Superior temporal gyrus (tissue), 1 donor: ENCODE measurements around the gene KDR.

ENCODE experiments used
- DNase-seq: peaks from one replicate; pipeline ENCODE4 v3.0.0-alpha.2; 2016; ENCODE audit errors: extremely low spot score

The KDR gene

DNA sequence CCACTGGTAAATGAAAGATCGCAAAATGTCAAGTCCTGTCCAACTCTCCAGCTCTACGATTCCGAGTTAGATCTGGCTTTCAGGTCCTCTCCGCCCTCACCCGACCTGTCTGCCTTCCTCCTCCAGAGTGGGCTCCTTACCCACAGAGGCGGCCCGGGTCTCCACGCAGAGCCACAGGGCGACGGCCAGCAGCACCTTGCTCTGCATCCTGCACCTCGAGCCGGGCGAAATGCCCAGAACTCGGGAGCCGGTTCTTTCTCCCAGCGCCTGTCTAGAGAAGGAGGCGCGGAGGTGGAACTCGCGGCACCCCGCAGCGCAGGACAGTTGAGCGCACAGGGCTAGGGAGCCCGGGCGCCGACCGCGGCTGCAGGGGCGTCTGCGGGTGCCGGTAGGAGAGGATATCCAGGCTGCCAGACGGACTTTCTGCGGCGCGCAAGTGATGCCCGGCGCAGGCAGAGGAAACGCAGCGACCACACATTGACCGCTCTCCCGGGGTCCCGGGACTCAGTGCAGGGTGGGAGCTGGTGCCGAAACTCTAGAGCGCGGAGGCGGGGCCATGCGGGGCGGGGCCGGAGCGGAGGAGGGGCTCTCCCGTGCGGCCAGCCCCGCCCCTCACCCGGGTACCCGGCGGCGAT is at the start of gene KDR:
Gene KDR (minus strand): TSS at position 509 of the 635 bp plus-strand sequence. CDS start 302 bp downstream, at position 207.
- no peak for DNase-seq

DNA sequence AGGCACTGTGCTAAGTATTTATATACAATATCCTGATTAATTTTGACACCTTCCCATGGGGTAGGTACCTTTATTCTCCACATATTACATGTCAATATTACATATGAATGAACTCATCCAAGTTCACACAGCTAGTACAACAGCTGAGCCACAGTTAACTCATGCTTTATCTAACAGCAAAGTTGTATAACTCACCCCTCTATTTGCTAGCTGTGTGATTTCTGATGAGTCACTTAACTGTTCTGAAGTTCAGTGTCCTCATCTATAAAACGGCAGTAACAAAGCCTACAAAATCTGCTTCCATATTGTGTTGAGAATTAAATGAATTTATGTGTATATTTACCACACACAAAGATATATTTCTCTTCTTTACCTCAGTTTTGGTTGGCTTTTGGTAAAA is 48.2 kb upstream of the KDR start:
- DNase-seq, result no peak

DNA sequence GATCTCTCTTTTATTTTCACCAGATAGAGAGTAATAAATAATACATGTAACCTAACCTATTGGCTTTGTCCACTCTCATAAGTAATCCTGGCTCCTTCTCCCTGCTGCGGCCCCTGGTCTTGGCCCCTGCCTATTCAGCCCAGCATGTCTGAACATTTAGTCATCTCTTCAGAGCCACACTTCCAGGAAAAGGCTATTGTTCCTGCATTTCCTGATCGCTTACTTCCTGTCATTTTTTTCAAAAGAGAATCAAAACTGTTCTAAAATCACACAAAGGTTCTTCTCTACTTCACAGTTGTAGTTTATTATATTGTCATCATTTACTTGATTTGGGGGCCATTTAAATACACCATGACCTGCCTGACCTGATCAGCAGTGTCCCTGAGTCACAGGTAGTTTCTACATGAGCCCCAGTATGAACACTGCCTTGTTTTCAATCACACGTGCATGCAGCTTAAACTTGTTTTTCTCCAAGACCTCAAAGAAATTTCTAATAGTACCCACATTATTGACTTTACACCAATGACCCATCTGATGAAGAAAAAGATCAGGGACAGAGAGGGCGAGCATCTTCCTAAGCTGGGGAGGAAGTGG is 47.4 kb upstream of the KDR start:
- DNase-seq, result no peak

DNA sequence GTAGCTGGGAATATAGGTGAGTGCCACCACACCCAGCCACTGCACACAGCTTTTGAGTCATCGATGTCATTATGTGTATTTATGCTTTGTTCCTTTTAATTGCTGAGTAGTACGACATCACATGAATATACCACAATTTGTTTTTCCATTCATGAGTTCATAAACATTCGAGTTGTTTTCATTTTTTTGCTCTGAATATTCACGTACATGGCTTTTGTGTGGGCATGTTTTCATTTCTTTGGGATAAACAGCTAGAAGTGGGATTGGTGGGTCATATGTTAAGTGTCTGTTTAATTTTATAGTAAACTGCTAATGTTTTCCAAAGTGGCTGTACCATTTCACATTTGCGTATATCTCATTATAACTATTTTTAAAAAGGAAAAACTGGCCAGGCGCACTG is 45.1 kb upstream of the KDR start:
- DNase-seq, result no peak

DNA sequence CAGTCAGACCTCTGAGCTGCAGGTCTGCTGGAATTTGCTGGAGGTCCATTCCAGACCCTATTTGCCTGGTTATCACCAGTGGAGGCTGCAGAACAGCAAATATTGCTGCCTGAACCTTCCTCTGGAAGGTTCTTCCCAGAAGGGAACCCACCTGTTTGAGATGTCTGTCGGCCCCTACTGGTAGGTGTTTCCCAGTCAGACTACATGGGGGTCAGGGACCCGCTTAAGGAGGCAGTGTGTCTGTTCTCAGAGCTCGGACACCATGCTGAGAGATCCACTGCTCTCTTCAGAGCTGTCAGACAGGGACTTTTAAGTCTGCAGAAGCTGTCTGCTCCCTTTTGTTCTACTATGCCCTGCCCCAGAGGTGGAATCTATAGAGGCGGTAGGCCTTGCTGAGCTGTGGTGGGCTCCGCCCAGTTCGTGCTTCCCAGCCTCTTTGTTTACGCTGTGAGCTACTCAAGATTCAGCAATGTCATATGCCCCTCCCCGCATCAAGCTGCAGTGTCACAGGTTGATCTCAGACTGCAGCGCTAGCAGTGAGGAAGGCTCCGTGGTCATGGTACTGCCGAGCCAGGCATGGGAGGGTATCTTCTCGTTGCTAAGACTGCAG is 44.1 kb upstream of the KDR start:
- no peak for DNase-seq

DNA sequence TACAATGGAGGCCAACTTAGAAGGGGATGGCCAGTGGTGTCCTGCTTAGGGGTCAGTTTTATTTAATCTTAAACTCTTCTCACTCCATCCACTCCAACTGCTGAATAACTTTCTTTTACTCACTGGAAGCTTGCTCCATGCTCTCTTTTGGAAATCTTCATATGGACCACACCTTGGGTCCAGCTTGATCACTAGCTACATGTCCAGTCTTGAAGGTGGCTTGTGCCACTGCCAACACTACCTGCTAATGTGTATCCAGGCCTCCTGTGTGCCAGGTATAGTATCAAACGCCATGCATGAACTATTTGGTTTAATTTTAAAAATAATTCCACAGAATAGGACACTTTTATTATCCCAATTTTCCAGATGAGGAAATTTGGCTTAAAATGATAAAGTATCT is 37.0 kb upstream of the KDR start:
- no peak for DNase-seq

DNA sequence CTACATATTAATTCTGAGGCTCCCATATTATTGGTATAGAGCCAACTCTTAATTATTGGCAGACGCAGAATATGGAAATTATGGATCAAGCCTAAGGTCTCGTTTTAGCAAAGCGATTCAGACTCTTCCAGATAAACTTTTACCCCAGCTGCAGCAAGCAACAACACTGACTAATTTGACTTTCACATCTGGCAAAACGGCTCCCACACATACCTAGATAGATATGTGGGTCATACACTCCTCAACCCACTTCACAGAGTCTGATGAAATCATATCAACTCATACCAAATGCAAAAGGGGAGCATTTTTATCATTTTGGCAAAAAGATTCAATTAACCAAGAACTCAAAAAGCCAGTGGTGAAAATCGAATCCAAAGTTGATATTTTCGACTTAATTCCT is 36.3 kb upstream of the KDR start:
- no peak for DNase-seq

DNA sequence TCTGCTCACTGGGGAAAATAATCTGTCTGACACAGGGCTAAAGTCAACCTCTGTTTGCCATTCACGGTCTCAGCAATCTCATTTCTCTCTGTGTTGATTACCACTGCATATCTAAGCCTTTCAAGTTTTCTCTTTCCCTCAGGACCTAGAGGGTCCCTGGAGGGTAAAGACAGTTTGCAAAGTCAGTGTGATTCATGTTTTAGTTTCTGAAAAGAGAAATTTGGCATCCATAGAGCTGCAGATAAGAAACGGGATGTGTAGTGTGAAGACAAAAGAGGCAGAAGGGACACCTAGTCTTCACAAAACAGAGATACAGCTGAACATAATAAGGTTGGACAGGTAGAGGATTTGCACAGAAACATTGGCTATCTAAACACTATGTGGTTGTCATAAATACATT is 34.5 kb upstream of the KDR start:
- no peak for DNase-seq

DNA sequence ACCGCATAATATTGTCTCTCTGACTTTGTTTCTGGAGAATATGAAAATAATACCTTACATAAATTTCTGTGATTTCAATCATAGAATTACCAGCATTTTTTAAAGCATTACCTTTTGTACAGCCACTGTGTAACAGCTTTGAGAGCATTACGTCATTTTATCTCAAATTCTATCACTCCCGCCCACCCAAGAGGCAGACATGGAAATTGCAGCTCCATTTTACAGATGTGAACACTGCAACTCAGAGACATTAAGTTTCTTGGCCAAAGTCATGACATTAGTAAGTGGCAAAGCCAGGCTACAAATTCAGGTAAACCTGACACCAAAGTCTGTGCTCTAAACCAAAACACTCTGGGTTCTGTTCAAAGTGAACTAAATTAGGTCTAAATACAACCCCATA is 33.6 kb upstream of the KDR start:
- no peak for DNase-seq

DNA sequence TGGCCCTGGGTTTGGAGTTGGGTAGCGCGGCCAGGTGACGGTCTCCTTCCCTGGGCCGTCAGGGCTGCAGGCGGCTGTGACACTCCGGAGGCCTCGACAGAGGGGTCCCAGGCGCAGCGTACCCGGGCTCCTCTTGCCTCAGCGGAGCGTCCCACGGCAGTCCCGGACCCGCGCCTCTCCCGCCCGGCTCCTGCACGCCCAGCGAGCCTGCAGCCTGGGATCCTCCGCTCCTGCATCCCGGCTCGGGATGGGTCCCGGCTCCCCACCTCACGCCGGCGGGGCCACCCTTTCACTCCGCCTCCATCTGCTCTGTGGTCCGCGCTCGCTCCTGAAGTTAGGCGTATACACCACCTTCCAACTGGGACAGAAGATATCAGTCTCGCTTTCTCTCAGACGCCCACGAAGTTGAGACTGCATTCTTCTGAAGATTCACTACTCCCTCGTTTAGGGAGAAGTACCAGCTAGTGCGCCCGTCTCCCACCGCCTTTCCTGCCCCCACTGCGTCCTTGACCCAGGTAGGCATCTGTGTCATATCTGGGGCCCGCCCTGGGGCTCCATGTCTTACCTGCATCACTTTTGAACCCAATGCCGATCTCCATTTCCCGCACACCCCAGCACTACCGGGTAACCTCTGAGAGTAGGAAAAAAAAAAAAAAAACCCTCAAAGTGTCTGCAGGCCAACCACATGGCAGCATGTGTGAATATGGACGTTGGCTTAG is 32.3 kb upstream of the KDR start:
- no peak for DNase-seq

DNA sequence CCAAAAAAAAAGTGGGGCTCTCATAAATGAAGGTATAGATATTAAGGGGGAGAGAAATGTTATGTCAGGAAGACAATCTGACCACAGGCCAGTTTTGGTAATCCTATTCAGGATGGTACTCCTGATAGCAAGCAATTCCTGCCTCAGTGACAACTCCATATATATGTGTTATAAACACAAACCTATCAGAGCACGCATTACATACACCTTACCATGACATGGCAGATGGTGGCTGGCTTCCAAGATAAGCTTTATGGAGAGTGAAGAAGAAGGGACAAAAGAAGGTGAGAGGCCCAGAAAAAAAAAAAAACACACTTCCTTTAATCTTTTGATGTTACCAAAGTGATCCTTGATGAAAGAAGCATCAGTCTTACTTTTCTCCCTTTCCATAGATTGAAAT is 29.5 kb upstream of the KDR start:
- DNase-seq, result no peak

DNA sequence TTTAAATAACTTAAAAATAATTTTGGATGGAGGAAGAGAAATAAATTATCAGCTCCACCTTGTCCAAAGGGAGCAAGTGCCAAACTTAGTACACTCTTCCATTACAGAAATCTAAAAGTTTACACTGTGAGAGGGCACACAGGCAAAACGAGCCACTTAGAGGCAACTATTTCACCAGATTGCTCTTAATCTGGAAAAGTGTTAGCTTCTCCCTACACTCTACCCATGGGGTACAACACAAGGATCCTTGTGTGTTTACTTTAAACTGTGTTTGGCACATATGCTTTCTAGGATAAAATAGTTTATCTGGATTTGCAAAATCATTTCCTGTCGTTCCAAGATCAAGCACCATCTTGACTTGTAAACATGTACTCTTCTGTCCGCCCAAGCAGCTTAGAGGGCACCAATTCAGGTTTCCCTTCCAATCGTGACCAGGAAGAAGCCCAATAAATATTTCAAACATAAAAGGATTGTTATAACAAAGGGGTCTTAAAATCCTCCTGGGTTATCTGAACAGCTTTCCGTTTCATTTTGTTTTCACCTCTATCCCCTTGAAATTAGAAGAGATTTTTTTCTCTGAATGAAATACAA is 29.0 kb upstream of the KDR start:
- no peak for DNase-seq

DNA sequence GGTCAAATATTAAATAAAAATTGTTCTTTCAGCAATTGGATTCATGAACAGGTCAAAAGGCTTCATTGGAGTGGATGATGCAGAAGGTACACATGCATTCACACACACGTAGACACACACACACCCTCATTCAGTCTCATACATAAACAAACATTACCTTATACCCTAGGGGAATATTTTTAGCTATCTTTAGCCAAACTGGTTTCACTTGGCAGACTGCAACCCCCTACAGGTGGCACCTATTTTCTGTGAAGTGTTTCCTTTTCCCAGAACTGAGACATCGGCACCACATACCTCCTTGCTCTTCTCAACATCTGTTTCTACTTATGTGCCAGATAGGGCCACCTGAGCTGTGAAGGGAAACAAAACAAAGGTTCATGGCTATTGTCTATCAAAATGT is 18.5 kb upstream of the KDR start:
- DNase-seq, result no peak

DNA sequence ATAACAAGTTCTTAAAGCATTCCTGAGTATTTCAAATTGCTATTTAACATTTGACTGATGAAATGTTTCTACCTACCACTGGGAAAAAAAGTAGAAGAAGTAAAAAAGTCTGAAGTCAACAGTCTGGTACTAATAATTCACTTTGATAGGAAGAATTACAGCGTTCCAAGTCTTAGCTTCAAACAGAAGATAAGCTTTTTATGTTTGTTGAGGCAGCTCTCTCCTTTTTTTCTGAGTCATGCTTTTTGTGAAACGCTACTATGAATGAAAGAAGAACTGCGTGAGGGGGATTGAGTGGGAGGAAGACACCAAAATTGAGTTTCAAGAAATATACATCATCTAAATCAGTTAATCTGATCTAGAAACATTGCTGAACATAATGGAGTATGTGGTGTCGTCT is 13.0 kb upstream of the KDR start:
- no peak for DNase-seq

DNA sequence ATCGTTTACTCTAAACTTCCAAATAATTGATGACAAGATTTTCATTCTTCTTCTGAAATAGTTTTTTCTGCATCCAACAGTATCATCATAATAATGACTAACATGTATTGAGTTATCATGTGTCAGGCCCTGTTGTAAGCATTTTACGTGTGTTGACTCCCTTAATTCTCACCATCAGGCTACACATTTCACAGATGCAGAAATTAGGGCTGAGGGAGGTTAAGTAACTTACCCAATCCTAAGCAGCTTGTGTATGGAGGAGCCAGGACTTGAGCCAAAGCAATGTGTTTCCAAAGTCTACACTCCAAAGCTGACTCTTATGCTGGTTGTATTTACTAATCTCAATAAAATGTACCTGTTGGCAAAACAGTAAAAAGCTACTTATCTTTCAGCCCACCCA is 11.2 kb upstream of the KDR start:
- no peak for DNase-seq

DNA sequence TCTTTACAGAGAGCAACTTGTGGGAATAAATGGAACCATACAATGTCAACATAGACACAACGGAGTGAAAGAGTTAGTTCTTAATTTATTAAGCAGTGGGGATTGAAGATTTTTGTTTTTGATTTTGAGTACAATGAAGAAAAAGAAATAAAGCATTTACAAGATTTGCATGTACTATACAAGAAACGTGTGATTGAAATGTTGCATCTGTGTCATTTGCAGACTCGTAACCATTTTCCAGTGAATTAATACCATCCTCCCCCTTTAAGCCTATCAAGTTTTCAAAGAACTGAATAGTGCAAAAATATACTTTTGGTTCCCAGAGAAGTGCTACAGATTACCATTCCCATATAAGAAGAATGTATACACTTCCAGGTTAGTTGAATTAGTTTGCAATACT is 8.6 kb upstream of the KDR start:
- DNase-seq, result no peak

DNA sequence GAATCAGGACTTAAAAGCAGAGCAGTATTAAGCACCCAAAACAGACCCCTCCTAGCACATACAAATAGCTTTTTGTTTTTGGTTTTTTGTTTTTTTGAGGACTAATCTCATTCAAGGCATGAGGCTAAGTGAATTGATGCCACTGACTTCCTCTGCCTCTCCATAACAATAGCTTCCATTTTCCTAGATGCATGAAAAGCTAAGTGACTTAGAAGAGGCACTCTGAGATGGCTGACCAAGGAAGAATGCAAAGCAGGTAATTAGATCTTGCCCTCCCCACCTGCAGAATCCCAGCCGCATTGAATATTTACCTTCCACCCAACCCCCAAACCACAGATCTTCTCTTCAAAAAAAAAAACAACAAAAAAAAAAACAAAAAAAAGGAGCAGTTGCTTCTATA is 7.4 kb upstream of the KDR start:
- no peak for DNase-seq

DNA sequence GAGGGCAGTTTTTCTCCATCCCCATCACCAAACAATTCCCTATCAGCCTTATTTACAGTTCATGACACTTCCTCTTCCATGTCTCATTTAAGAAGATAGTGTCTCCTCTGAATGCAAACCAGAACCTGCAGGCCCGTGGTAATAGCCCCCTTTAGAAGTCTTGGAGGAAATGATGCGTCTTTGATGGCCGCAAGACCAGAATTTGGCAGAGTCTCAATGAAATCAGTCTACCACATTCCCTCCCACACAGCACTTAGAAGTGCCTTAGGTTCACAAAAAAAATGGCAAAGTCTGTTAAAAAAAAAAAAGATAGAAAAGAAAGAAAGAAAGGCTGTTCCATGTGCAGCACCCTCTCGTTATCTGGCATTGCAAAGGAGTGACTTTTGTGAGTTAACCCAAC is 2.1 kb upstream of the KDR start:
- DNase-seq, result no peak

DNA sequence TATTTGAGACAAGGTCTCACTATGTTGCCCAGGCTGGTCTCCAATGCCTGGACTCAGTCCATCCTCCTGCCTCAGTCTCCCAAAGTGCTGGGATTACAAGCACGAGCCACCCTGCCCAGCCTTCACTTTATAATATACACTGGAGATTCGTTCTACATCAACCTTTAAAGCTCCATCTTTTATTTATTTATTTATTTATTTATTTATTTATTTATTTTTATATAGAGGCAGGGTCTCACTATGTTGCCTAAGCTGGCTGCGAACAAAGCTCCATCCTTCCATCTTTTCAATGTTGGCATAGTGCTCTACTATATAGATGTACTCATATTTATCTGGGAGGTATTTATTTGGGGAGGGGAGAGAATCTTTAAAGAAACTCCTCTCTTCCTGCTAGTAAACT is 1.7 kb upstream of the KDR start:
- DNase-seq, result no peak

DNA sequence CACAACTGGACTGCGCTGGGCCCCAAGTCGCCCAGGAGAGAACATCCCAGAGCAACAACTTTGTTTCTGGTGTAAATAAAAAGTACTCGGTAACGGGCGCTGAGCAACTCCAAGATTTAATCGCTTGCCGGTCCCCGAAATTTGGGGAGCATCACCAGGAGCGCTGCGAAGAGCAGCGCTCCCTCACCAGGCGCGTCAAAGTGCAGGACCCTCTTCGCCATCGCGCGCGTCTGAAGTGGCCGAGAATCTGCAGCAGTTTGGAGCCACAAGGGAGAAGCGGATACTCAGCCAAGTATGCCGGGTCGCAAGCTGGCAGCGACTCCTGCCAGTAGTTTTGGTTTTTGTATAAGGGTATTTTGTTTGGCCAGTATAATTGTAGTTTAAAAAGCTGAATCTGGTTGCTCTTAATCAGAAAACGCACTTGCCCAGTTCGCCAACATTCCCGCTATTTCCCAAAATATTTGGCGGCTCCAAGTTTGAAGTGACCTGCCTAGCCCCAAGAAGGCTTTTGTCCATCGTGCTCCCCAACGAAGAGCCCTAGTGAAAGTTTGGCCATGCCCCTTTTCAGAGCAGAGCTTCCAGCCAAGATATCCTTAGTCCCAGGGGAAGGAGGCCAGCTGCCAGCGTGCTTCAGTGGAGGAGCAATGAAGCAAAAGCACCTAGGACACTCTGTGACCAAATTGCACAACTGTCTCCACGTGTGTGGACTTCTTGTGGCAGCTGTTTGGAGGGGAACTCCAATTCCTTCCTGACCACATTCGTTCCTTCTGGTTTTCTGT is 557 bp upstream of the KDR start:
- no peak for DNase-seq

DNA sequence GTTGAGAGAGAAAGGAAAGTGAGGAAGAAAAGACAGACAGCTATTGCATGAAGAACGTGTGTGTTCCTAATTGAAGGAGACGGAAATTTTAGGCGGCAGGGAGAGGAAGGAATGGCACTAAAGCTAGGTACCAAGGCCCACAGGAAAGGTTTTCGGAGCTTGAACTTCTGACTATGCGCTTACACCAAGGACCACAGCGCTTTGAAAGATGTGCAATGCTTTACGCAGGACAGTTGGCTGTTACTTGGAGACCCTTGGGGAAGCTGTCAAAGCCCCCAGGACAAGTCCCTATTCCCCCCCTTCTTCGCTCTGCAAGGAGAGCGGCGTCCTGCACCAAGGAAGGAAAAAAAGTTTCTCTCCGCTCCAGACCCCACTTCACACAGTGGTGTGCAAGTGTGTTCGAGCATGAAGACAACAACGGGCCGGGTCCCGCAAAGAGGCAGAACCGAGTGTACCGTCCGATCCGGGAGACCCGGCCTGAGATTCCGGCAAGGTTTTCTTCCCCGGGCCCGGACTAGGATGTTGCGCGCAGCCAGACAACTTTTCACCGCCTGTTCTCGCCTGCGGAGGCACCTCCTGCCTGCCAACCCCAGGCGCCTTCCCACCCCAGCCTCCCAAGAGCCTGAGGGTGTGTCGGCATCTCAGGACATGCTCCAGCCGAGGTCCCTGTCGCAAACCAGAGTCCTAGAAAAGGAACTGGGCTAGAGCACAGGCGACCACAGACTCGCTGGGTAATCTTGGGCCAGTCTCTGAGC is 896 bp downstream of the KDR start:
- no peak for DNase-seq
